SHP77 (cell line): ENCODE results near the gene SLAIN2.
"Not testable (repeated sequence)": the region's sequence is repeated elsewhere in the genome, so short reads cannot be mapped to it uniquely, and the experiment has no call there.

Source experiments
- DNase-seq, 2 experiments: peaks; one replicate each; lab custom pipeline; 2025; lab: John Stamatoyannopoulos, UW

Gene SLAIN2

DNA sequence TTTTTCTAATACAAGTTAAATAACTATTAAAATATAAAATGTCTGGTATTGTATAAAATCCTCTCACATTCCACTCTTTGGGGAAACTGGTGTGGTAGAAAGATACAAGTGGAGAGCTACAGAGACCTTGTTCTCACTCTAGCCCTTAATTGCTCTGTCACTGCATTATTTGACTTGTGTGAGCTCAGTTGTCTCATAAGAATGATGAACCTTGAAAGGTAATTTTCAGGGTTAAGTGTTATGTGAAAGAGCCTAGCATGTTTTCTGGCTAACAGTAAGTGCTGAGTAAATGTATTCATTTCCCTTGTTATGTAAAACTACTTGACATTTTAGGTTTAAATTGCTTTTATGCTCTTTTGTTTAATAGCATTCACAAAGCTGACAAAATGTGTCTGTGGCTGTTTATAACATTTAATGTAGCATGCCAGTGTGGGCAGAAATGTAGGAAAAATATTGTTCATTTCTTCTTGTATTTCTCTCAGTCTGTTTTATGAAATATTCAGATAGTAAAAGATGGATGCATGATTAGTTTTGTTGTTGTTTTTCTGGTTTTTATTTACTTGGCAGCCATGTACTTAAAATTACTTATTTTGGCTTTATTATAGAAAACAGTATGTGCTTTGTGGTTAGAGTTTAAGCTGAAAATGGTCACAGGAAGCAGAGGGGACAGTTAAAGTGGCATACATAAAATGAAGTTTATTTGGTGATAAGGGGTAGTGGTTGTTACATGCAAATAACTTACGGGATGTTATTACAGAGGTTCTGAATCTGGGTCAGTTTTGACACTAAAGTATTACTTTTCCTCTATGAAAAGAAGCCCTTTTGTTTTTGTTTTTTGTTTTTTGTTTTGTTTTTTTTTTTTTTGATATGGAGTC is 29.2 kb downstream of the SLAIN2 start:
- DNase-seq, result no peak

DNA sequence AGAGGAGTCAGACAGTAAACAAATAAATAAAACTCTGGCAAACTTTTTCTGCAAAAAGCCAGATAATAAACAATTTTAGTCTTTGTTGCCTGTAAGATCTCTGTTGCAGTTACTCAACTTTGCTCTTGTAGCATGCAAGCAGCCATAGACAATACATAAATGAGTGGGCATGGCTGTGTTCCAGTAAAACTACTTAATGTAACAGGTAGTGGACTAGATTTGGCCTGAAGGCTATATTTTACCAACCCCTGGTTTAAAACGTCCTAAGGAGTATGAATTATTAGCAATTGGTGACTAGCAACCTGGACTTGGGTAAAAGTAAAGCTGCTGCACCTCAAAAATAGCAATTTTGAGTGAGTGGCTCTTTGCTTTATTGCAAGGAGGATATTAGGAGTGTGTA is 30.9 kb downstream of the SLAIN2 start:
- DNase-seq, result no peak

DNA sequence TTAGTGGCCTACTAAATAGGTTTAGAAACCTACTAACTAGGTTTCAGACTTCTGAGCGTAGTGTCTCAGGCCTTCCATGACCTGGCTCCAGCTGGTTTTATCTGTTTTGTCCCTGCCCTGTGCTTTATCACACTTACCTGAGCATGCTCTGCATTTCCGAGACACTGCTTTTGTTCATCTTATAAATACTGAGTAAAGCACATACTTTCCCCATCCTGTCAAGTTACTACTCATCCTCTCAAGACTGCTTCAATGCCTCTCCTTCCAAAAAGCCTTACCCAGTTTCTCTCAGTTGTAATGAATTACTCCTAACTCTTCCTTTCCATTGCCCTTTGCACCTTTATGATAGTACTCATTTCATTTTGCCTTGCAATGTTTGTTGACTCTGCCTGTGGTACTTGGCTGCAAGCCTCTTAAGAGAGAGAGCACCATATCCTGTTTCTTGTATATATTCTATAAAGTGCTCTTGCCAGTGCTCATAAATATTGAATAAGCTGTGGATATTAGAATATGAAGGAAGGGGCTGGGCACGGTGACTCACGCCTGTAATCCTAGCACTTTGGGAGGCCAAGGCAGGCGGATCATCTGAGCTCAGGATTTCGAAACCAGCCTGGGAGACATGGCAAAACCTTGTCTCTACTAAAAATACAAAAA is 34.4 kb downstream of the SLAIN2 start:
- DNase-seq, result peak in 1 of 2 experiments; percentile 0

DNA sequence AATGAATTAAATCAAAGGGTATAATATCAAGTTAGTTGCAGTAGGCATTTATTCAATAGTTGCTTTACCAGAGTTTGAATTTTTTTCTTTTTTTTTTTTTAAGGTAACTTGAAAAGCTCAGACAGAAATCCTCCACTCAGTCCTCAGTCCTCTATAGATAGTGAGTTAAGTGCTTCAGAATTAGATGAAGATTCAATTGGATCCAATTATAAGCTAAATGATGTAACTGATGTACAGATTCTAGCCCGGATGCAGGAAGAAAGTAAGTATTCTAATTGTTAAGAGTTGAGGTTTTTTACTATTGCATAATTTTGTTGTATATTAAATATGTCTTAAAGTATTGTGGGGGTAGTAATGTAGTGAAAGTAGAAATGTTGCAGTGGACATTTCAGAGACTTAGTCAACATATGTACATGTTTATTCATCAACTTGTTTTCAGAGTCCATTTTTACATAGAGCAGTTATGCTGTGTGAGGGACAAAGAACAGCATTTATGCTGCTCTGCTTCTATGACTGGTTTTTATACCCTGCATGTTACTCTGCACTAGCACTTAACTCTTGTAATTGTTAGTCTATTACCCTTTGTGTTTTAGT is 38.4 kb downstream of the SLAIN2 start:
- no peak for DNase-seq

- DNase-seq, result no peak
Observed at GRCh38 chr4:48380583-48381167, 39.3 kb downstream of the SLAIN2 start.

GRCh38 chr4:48388525-48389154 is 47.3 kb downstream of the SLAIN2 start:
- no peak for DNase-seq

DNA sequence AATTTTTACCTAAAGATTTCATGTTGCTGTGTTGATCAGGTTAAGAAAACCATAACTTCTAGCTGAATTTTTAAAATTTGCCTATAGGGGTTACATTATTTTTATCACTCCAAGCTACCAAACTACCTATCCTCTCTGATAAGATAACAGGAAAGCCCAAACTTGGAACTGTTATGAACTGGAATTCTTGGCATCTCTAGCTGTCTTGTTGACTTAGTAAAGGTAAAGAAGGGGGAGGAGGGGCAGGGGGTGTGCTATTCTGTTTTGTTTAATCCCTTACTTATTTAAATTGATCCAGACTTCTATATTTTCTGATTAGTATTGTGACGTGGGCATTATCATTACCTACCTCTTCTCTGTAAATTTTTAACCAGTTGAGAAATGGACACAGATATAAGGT is 54.7 kb downstream of the SLAIN2 start:
- DNase-seq, result no peak

GRCh38 chr4:48400416-48400815 is 59.1 kb downstream of the SLAIN2 start:
- DNase-seq, result no peak

- no peak for DNase-seq
Observed at GRCh38 chr4:48403358-48403757, 62.0 kb downstream of the SLAIN2 start.

DNA sequence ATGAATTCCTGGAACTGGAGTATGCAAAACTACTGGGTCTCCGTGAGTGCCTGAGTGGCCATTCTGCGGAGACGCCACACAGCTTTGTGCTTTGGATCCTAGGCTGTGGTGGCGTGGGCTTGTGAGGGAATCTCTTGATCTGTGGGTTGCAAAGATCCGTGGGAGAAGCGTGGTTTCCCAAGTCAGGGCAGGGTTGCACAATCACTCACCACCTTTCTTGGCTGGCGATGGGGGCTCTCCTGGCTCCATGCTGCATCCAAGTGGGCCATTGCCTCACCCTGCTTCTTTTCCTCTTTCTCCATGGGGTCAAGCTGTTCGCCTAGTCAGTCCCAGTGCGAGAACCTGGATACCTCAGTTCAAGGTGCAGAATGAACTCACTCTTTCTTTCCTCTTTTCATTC is 62.5 kb downstream of the SLAIN2 start:
- DNase-seq, result no peak

- no peak for DNase-seq
Observed at GRCh38 chr4:48405924-48406323, 64.6 kb downstream of the SLAIN2 start.

GRCh38 chr4:48409203-48409602 is 67.9 kb downstream of the SLAIN2 start:
- DNase-seq, result no peak

DNA sequence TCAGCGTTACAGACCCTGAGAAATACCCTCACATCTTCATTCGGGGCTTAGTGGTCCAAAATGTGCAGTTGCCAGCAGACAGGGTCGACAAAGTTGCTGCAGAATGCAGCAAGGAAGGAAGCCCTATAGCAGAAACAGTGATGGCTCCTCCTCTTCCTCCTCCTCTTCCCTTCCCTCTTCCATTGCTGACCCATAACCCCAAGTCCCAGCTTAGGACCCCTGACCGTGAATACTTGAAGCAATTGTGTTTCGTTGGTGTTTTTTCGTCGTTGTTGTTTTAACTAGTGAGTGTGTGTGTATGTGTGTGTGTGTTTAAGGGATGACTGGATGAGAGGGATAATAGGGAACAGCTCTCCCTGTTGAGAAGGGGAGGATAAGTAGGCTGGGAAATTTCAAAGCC is 69.5 kb downstream of the SLAIN2 start:
- no peak for DNase-seq

DNA sequence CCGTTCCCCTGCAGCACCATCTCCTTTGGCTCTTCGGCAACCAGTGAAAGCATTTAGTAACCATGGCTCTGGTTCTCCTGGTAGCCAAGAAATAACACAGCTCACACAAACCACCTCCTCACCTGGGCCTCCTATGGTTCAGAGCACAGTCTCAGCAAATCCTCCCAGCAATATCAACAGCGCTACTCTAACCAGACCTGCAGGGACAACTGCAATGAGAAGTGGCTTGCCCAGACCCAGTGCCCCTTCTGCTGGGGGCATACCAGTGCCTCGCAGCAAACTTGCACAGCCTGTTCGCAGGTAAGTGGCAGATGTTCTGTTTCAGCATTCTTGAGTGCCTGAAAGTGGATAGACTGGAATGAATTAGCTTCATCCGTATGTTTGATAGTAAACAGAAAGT is 78.8 kb downstream of the SLAIN2 start:
- no peak for DNase-seq

DNA sequence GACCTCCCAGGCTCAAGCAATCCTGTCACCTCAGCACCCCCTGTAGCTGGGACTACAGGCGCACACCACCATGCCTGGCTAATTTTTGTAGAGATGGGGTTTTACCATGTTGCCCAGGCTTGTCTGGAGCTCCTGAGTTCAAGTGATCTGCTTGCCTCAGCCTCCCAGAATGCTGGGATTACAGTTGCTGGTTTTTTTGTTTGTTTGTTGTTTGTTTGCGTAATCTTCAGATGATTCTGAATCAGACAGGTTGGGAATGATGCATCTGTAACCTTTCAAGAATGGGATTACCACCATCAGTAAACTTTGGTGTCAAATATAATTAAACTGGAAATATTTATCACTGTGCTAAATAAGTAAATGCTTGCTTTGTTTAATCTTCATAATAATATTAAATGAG is 79.8 kb downstream of the SLAIN2 start:
- no peak for DNase-seq

- DNase-seq, result no peak
Observed at GRCh38 chr4:48428926-48429325, 87.6 kb downstream of the SLAIN2 start.

DNA sequence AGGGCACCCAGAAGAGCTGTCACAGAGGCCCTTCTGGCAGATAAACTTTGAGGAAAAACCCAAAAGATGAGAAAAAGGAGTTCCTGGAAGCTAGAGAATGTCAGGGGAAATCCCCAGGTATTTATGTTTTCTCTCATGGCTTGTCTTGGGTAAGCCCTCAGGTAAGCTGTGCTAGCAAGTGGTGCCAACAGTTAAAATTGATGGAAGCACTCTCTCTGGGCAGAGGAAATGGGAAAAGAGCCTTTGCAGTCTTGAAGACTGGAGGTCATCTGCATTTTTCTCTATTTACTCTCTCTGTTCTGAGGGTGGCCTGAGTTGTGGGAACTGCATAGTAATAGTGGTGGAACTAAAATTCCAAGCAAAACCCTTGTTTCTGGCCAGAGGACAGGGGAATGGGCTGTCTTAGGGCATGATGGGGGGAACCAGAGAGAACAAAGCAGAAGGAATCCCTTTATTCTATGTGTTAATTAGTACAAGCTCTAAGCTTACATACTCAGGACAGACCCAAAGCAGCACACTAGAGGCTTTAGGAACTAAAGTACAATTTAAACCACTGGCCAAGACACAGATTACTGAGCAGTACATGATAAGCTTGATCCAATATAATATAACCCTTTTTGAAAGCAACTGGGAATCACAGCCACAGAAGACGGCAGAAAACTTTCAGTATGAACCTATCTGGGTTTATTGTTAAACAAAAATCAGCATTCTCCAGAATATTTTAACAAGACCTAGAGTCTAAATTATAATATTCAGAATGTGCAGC is 88.6 kb downstream of the SLAIN2 start:
- DNase-seq, result no peak

DNA sequence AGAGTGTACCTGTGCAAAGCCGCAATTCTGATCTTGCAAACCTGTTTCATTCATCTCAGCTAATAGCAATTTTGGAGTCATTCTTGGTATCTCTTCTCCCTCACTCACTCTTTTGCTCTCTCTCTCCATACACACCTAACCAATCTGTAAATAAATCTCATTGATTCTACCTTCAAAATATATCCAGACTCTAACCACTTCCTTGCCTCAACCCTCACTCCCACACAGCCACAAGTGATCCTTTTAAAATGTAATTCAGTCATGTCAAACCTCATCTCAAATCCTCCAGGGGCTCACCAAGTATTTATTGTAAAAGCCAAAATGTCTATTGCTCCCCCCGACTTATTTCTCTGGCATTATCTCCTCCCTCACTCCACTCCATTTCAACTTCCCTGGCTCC is 90.1 kb downstream of the SLAIN2 start:
- no peak for DNase-seq

DNA sequence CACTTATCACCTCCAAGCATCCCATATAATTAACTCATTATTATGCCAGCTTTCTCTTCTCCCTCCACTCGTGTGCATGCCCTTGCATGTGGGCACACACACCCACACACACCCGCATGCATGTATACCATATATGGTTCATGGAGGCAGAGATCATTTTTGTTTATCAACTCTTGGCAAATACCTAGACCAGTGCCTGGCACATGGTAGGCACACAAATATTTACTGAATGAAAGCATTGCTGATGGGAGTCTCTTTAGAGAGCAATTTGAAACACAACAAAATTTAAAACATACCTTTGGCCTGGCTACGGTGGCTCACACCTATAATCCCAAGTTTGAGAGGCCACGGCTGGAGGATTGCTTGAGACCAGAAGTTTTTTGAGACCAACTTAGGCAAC is 90.7 kb downstream of the SLAIN2 start:
- DNase-seq, result no peak

GRCh38 chr4:48436318-48436717 is 95.0 kb downstream of the SLAIN2 start:
- no peak for DNase-seq

GRCh38 chr4:48439988-48440387 is 98.7 kb downstream of the SLAIN2 start:
- no peak for DNase-seq

DNA sequence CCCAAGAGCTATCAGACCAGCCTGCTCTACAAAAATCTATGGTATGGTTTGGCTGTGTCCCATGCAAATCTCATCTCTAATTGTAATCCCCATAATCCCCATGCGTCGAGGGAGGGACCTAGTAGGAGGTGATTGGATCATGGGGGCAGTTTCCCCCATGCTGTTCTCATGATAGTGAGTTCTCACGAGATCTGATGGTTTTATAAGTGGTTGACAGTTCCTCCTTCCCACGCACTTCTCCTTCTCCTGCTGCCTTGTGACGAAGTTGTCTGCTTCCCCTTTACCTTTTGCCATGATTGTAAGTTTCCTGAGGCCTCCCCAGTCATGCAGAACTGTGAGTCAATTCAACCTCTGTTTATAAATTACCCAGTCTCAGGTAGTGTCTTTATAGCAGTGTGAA is 99.6 kb downstream of the SLAIN2 start:
- not testable (repeated sequence) for DNase-seq
